Posterior cingulate gyrus (tissue), 11 donors: ENCODE measurements around the gene CACNA2D3.

Experiments used
- DNase-seq, 10 donors: peaks; one replicate each; pipeline versions ENCODE4 v3.0.0 to v3.0.0-alpha.2; 2020 to 2021; ENCODE audit warnings: mixed read lengths in 3 of 10
- intact Hi-C: fragments of 100-400 bp; cut with DNase I; formaldehyde crosslinking; loops from one replicate; pipeline ENCODE4 v1.15.1; 2023

CACNA2D3 gene

GRCh38 chr3:54698054-54698453, 575.7 kb downstream of the CACNA2D3 start:
- intact Hi-C loops = no loop called here
- DNase-seq = no peak

GRCh38 chr3:54703923-54704322, 581.6 kb downstream of the CACNA2D3 start:
- intact Hi-C loops = no loop called here
- DNase-seq = no peak

- DNase-seq = no peak
- intact Hi-C loops = no loop called here
Observed at GRCh38 chr3:54705730-54706129, 583.4 kb downstream of the CACNA2D3 start.

- DNase-seq = no peak
- intact Hi-C loops = no loop called here
Observed at GRCh38 chr3:54706738-54707137, 584.4 kb downstream of the CACNA2D3 start.

GRCh38 chr3:54709785-54710184, 587.4 kb downstream of the CACNA2D3 start:
- intact Hi-C loops = no loop called here
- no peak for DNase-seq

- intact Hi-C loops = no loop called here
- DNase-seq = no peak
Observed at GRCh38 chr3:54710954-54711353, 588.6 kb downstream of the CACNA2D3 start.

- intact Hi-C loops = no loop called here
- no peak for DNase-seq
Observed at GRCh38 chr3:54712539-54712938, 590.2 kb downstream of the CACNA2D3 start.

GRCh38 chr3:54713031-54713430, 590.7 kb downstream of the CACNA2D3 start:
- DNase-seq = no peak
- intact Hi-C loops = no loop called here

- intact Hi-C loops = no loop called here
- no peak for DNase-seq
Observed at GRCh38 chr3:54713455-54713854, 591.1 kb downstream of the CACNA2D3 start.

- no peak for DNase-seq
- intact Hi-C loops = no loop called here
Observed at GRCh38 chr3:54714035-54714434, 591.7 kb downstream of the CACNA2D3 start.

GRCh38 chr3:54717506-54717905, 595.2 kb downstream of the CACNA2D3 start:
- intact Hi-C loops = no loop called here

GRCh38 chr3:54719914-54720313, 597.6 kb downstream of the CACNA2D3 start:
- no peak for DNase-seq
- intact Hi-C loops = no loop called here

More at GRCh38 chr3:54717506-54717905, 595.2 kb downstream of the CACNA2D3 start:
- DNase-seq = no peak

GRCh38 chr3:54720604-54721003, 598.3 kb downstream of the CACNA2D3 start:
- intact Hi-C loops = no loop called here
- no peak for DNase-seq

- DNase-seq = no peak
- intact Hi-C loops = no loop called here
Observed at GRCh38 chr3:54731732-54732445, 609.5 kb downstream of the CACNA2D3 start.

- DNase-seq = no peak
- intact Hi-C loops = no loop called here
Observed at GRCh38 chr3:54733106-54734006, 611.0 kb downstream of the CACNA2D3 start.

GRCh38 chr3:54736459-54736858, 614.1 kb downstream of the CACNA2D3 start:
- intact Hi-C loops = no loop called here
- DNase-seq = no peak

GRCh38 chr3:54743755-54744154, 621.4 kb downstream of the CACNA2D3 start:
- no peak for DNase-seq
- intact Hi-C loops = no loop called here

GRCh38 chr3:54744291-54744690, 621.9 kb downstream of the CACNA2D3 start:
- intact Hi-C loops = no loop called here
- no peak for DNase-seq

- no peak for DNase-seq
- intact Hi-C loops = no loop called here
Observed at GRCh38 chr3:54745843-54746242, 623.5 kb downstream of the CACNA2D3 start.

GRCh38 chr3:54746722-54747121, 624.4 kb downstream of the CACNA2D3 start:
- intact Hi-C loops = no loop called here
- DNase-seq = no peak

- intact Hi-C loops = no loop called here
- DNase-seq = no peak
Observed at GRCh38 chr3:54755756-54756155, 633.4 kb downstream of the CACNA2D3 start.

GRCh38 chr3:54756330-54756731, 634.0 kb downstream of the CACNA2D3 start:
- DNase-seq = no peak
- intact Hi-C loops = no loop called here
